HG02970 (cell line): ENCODE data around the gene RESP18.
A peak's percentile ranks its signal among the peaks of the same experiment; 100 is the strongest.

Experiments
- ATAC-seq: cut with Tn5 transposase; IDR thresholded peaks from one replicate; pipeline ENCODE4 v1.9.1; 2021; ENCODE audit warnings: mild to moderate bottlenecking, moderate library complexity, moderate number of reproducible peaks; ENCODE audit not compliant: unreplicated experiment, low FRiP score

The RESP18 gene

DNA sequence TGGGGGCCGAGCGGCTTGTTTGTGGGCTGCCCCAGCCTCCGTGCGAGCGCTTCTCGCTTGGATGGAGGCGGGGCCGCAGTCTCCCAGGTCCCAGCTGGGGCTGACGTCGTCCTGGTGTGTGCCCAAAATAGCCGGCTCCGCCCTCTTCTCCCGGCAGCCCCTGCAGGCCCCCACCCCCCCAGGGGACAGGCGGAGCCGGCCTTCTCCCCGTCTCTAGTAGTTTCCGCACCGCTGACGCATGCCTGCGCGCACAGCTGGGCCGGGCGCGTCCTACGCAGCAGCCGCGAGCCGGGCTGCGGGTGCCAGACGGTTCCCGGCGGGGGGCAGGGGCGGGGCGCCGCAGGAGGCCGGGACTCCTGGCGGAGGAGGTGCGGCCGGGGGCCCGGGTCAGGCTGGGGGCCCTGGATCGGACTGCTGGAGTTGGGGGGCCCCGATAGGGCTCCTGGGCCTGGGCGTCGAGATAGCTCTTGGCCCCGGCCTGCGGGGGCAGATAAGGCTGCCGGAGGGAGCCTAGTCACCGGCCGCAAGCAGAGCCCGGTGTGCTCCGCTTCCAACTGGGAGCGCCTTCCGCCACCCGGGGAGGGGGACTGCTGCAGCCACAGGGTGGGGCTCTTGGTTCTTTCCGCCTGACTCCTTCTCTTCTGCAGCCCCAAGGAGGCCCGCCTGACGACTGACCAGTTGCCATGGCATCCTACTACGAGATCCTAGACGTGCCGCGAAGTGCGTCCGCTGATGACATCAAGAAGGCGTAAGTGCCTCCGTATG lies 53.2 kb downstream of the RESP18 start, which contains the start of gene DNAJB2:
DNAJB2 (plus strand) TSS at position 216 of the 765 bp plus-strand sequence; CDS start at position 684, 468 bp downstream.
- ATAC-seq: peak; percentile 88

DNA sequence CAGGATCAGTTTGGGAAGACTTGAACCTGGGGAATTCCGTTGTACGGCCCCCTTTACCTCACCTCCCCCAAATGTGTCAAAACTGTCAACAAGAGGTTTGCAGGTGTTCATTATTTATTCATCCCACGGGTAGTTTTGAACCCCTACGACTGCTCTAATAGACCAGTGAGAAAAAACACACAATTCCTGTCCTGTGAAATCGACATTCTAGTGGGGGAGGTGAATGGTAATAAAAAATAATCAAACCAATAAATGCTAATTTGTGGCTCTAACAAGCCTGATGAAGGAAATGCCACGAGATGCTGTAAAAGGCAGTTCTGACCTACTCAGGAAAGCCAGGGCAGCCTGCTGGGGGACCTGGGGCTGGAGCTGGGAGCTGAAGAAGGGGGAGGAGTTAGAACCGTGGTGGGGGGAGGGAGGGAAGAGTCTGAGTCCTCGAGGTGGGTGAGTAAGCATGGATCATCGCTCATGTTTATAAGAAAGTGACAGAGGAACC lies 53.8 kb downstream of the RESP18 start:
- ATAC-seq: no peak

DNA sequence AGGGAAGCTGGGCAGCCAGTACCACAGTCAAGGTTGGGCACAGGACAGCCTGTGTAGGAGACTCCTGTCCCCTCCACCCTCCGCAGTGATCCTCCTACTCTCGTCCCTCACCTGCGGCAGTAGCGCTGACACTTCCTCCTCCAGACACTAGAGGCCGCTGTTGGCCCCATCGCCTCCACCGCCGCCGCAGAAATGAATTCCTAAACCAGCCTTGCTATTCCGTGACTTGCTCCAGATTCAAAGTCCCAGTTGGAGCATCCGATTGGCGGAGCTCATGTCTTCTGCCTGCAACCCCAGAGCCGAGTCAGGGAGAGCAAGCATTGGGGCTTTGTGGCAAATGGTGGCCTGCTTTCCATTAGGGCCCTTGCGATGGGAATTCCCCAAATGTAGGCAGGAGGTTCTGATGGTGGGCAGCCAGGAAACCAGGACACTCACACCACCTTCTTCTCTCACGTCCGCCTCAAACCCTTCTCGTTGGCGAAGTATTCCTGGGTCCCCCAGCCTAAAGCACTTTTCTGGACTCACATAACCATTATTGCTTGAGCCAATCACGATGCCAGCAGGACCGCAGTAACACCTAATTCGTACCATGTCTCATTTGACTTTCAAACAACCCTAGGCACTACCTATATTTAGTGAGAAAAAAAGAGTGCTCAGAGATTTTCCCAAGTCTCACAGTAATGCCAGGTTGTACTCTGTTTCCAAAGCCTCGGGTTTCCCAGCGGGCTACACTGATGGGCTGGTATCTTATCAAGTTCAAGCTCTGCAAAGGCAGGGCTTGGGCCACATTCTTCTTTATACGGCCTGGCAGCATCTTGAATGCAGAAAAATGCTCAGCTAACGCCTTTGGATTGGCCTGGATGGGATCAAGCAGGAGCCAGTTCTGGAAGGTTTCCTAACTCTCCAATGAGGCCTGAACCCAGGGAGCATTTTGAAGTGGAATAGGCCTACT lies 54.6 kb downstream of the RESP18 start:
- peak; percentile 32 for ATAC-seq
